Dermis microvascular lymphatic vessel endothelial cell (primary cell): Measurements from ENCODE around the gene MBOAT7. TPM values are rescaled to one million over a fixed set of nuclear protein-coding genes. Genes with fewer than 3 reads are reported as not detected.
"Not testable (repeated sequence)": the region's sequence is repeated elsewhere in the genome, so short reads cannot be mapped to it uniquely, and the experiment has no call there.

Source experiments
- DNase-seq, 2 donors: peaks; one replicate each; pipeline versions ENCODE4 v3.0.0 to v3.0.0-alpha.2; 2010; ENCODE audit warnings: low read depth in 2 of 2
- total RNA-seq: library from RNA; depleted of rRNA; stranded (reverse); fragments of >200 nt; gene quantifications from 2 replicates; pipeline ENCODE4 v1.2.1, GENCODE V29; 2014

Gene MBOAT7
- total RNA-seq, 1 donor from 2014 or later: 10.1 TPM

DNA sequence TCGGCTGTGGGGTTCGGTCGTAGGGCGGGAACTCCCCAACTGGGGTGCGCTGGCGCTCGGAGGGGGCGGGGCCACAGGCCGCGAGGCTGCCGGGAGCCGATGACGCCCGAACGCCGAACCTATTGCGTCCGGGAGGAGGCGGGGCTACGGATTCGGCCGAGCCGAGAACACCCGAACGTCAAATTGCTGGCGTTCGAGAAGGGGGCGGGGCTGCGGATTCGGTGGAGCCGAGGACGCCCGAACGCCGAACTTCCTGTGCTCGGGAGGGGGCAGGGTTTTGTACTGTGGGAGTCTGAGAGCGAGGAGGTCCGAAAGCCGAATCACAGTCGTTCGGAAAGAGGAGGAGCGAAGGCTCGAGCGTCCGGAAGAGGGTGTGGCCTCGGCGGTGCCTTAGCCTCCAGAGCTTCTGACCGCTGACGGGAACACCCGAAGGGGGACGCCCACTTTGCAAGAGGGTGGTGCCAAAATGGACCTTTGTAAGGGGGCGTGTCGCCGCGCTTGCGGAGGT lies 1.2 kb upstream of the MBOAT7 start:
- DNase-seq: peak; percentile 99 to 100

DNA sequence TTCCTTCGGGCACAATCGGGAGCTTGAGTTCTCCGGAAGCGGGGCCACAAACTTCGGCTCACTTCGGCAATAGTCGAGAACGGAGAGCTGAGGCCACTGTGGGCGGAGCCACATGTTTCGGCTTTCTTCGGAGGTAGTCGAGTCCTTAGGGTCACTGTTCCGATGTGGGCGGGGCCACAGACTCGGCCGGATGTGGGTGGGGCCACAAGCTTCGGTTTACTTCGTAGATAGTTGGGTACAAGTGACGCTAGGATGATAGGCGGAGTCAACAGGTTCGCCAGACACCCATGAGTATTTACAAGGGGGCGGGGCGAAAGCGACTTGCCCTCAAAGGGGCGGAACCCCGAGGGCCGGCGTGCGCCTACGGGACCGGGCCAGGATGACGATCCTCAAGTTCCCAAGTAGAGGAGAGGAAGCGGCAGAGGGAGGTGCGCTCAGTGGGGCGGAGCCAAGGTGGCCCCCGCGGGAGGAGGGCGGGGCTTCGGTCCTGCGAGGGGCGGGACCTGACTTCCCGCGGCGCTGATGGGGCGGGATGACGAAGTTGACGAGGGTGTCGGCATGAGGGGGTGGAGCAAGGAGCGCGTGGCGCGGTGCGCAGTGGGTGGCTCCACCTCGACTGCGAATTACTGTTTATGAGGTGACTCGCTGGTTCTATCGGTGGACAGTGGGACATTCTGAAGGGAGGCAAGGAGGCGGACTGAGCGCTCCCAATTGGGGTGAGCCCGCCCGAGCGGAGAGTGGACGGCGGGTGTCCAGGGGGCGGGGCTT lies 539 bp upstream of the MBOAT7 start:
- DNase-seq: peak; percentile 100

GRCh38 chr19:54188215-54188871 lies 1.0 kb downstream of the MBOAT7 start:
- DNase-seq: peak in 1 of 2 donors; percentile 87

GRCh38 chr19:54186934-54187381 lies 2.4 kb downstream of the MBOAT7 start:
- no peak for DNase-seq

GRCh38 chr19:54186351-54186750 lies 3.0 kb downstream of the MBOAT7 start:
- no peak for DNase-seq

DNA sequence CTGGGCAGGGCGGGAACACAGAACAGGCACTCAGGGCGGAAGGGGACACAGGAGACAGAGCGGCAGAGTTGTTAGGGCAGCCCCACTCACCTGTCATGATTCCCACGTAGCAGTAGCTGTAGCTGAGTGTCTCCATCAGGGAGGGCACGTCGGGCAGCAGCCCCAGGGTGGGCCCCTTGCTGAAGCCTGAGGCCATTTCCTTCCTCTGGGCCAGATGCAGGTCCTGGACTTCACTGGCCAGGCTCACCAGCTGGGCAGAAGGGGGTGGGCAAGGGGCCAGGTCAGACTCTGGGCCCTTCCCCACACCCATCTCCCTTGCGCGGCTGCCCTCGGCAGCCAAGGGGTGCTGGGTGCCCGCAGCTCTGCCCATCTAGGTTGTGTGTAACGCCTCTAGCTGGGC lies 5.9 kb downstream of the MBOAT7 start:
- DNase-seq: peak in 1 of 2 donors; percentile 19

DNA sequence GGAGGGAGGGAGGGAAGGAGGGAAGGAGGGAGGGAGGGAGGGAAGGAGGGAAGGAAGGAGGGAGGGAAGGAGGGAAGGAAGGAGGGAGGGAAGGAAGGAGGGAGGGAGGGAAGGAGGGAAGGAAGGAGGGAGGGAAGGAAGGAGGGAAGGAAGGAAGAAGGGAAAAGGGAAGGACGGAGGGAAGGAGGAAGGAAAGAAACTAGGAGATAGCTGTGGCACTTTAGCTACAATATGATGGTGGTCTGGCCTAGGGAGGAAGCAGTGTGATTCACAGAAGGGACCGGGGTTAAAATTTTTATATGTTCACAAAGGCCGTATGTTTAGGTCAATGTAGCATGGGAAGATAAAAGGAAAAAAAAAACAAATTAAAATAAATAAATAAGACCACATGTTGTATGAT lies 7.5 kb downstream of the MBOAT7 start:
- not testable (repeated sequence) for DNase-seq

GRCh38 chr19:54180691-54181091 lies 8.7 kb downstream of the MBOAT7 start:
- no peak for DNase-seq

DNA sequence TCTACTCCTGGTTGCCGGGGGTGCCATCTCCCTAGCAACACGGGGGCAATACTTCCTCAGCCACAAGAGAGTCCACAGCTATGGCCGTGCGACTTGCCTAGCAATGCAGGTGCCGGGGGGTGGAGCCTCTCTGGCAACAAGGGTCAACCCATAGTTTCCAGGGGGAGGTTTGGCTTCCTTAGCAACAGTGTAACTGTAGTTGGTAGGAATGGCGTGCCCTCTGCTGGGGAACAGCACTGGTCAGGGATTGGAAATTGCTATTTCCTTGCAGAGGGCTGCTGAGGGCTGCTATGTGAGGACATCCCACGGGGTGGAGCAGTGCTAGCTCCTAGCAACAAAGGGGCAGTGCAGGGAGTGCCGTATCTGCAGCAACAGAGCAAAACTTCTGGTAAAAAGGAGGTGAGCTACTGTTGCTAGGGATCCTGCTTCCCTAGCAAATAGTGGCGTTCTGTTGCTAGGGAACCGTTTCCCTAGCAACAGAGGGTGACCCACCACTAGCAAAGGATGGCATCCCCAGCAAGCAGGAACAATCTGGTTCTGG lies 9.4 kb downstream of the MBOAT7 start:
- DNase-seq: peak; percentile 85 to 86

GRCh38 chr19:54179262-54179852 lies 10.0 kb downstream of the MBOAT7 start:
- DNase-seq: no peak

DNA sequence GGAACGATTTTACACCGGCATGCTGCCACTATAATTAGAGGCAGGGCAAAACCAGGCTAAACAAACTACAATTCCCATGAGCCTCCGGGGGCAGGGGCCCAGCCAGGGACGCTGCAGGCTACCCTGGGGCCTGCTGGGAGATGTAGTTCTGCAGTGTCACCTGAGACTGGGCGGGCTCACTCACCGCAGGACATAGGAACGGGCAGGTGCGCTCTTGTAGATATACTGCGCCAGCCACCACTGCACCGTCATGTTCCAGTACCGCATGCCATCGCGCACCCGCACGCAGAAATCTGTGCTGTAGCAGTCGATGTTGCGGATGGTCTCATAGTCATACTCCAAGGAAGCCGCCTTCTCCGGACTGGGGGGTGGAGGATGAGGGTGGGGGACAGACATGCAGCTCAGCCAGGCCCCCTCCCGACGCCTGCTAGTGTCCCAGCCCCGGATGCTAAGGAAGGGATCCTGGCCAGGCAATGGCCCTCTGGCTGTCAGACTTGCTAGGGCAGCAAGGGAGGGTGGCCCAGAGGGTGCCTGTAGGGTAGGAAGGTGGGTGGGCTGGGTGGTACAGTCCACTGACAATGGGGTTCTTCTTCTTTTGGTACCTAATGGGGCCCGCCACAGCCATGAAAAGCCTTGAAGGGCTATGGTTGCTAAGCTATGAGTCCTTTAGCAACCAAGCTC lies 10.7 kb downstream of the MBOAT7 start:
- no peak for DNase-seq

GRCh38 chr19:54173951-54174834 lies 15.2 kb downstream of the MBOAT7 start:
- no peak for DNase-seq

- DNase-seq: no peak
Measured at GRCh38 chr19:54173359-54173699, 16.1 kb downstream of the MBOAT7 start.

DNA sequence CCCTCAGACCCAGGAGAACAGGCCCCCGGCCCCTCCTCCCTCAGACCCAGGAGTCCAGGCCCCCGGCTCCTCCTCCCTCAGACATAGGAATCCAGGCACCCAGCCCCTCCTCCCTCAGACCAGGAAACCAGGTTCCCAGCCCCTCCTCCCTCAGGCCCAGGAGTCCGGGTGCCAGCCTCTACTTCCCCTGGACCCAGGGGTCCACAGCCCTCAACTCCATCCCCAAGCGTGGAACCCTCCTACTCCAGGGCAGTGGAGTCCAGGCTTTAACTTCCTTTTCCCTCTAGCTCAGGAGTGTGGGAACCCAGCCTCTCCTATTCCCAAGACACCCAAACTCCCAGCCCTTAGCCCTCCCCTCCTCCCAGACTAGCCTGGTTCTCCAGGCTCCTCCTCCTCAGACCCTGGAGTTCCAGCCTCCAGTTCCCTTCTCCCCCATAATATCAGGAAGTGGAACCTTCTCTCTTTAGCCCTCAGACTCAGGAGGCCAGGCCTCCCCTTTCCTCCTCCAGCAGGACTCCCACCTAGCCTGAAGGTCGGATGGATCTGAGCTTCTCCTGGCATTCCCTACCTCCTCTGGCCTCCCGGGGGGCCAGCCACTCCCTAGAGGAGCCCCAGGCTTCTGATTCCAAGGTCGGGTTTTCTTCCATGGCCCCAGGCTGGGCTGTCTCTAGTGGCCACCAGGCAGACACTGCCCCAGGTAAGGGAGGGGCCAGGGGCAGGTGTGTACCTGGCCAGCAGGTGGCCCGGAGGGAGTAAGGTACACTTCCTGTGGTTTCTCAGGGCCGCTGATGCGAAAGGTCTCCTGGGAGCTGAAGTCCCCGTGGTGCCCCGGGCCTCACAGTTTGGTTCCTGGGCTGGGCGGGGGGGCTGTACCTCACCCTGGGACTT lies 16.7 kb downstream of the MBOAT7 start, which contains the start of gene TMC4:
Gene TMC4 (minus strand): TSS at position 690 of the 888 bp plus-strand sequence. CDS start 43 bp downstream, at position 647.
- DNase-seq: no peak

DNA sequence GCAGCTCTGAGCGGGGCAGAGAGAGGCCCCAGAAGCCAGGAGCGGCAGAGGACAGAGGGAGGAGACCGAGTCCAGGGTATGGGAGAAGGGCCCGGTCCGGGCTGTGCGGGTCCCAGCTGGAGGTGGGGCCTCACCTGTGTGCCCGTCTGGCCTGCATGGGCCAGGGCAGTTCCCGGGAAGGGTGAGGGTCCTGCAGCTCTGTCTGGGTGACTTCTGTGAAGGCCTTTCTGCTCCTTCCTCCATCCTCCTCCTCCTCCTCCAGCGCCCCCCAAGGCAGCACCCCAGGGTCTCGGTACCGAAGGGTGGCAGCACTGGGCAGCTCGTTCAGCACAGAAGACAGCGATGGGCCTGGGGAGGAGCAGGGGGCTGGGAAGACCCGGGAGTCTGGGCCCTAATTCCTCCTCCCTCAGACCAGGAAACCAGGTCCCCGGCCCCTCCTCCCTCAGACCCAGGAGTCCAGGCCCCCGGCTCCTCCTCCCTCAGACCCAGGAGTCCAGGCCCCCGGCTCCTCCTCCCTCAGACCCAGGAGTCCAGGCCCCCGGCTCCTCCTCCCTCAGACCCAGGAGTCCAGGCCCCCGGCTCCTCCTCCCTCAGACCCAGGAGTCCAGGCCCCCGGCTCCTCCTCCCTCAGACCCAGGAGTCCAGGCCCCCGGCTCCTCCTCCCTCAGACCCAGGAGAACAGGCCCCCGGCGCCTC lies 17.5 kb downstream of the MBOAT7 start:
- DNase-seq: not testable (repeated sequence)

- DNase-seq: no peak
Measured at GRCh38 chr19:54169149-54169740, 20.1 kb downstream of the MBOAT7 start.

- peak; percentile 41 to 79 for DNase-seq
Measured at GRCh38 chr19:54168174-54168917, 21.0 kb downstream of the MBOAT7 start.

DNA sequence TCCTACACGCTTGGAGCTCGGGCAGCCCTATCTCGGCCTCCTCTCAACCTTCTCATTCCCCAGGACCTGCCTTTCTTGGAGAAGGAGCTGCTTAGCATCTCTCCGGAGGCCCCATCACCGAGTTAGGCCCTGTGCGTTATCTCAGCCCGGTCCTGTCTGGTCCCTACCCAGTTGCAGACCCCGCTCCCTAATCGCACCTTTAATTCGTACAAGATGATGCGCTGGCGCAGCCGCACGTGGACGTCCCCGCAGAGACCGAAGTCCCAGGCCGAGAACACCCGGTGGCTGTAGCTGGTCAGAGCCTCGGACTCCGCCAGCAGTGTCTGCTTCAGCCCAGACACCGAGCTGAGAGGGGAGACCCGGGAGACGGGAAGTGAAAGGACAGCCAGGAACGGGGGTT lies 24.2 kb downstream of the MBOAT7 start:
- DNase-seq: no peak
